ENCODE data around the gene SLIT1.

DNA sequence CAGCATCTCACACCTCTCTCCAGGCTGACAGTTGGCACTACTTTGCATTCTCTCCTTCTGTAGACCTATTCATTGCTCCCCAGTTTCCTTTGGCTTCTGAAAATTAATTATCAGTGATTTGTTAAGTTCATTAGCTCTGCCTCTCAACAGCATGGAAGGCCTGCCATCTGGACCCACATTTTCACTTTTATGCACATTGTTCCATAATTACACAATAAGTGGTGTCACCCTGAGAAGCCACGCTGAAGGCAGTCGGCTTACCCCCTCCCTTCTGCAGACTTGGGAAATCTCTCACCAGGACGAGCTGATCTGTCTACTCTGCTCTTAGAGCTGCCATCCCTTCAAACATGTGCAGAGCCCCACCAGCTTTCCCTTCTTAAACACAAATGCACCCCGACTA is 64.7 kb downstream of the SLIT1 start:
- TF ChIP-seq, protein P1, sequence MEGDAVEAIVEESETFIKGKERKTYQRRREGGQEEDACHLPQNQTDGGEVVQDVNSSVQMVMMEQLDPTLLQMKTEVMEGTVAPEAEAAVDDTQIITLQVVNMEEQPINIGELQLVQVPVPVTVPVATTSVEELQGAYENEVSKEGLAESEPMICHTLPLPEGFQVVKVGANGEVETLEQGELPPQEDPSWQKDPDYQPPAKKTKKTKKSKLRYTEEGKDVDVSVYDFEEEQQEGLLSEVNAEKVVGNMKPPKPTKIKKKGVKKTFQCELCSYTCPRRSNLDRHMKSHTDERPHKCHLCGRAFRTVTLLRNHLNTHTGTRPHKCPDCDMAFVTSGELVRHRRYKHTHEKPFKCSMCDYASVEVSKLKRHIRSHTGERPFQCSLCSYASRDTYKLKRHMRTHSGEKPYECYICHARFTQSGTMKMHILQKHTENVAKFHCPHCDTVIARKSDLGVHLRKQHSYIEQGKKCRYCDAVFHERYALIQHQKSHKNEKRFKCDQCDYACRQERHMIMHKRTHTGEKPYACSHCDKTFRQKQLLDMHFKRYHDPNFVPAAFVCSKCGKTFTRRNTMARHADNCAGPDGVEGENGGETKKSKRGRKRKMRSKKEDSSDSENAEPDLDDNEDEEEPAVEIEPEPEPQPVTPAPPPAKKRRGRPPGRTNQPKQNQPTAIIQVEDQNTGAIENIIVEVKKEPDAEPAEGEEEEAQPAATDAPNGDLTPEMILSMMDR (IDR thresholded peaks at IDR 0.05), result no peak
- TF ChIP-seq POLR2A (IDR thresholded peaks at IDR 0.05), result no peak
